ENCODE data around the gene FGF14. TPM values are rescaled to one million over a fixed set of nuclear protein-coding genes. Genes with fewer than 3 reads are reported as not detected.

Gene FGF14
- total and polyA plus RNA-seq, 8 donors: 0.42 to 2.4 (median 1.1) TPM

DNA sequence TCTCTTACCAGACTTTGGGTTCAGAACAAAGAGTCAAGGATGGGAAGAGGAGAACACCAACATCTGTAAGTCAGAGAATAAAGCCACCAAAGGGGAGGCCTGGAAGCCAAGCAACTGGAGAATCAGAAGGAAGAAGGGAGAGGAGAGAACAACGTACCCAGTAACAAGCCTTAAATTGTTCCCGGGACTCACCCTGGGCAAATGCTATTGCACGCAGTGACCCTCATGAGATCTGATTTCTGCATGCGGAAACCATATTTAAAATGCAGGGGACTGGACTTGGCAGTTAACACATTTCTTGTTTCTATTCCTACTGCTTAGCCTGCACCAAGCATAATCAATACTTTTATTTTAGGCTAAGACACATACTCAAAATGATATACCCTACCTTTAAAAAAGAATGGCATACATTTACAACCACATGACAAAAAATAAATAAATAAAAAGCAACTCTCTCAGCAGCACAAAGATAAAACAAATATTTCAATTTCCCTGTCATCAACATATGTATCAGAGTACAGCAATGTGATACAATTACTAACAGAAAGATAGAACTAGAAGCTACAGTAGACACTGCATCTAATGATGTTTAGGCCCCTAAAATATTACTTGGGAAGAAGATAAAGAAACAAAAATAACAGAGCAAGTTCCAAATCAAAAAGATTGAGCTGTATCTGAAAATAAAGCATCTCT, 534.8 kb downstream of the FGF14 start:
- FAIRE-seq: no peak
- ATAC-seq: no peak
- Histone ChIP-seq H3K27me3 (no peaks in the 10 kb centered on the region), H3K4me3 (no peak overlapping the region), H3K27ac (no peak overlapping the region), H3K9me3 (no peaks in the 10 kb centered on the region), H3K36me3 (no peaks in the 10 kb centered on the region), H3K4me1 (no peaks in the 10 kb centered on the region)
- intact Hi-C loops (cut with DNase I): no loop called here
- DNase-seq: no peak
- TF ChIP-seq, protein P1, sequence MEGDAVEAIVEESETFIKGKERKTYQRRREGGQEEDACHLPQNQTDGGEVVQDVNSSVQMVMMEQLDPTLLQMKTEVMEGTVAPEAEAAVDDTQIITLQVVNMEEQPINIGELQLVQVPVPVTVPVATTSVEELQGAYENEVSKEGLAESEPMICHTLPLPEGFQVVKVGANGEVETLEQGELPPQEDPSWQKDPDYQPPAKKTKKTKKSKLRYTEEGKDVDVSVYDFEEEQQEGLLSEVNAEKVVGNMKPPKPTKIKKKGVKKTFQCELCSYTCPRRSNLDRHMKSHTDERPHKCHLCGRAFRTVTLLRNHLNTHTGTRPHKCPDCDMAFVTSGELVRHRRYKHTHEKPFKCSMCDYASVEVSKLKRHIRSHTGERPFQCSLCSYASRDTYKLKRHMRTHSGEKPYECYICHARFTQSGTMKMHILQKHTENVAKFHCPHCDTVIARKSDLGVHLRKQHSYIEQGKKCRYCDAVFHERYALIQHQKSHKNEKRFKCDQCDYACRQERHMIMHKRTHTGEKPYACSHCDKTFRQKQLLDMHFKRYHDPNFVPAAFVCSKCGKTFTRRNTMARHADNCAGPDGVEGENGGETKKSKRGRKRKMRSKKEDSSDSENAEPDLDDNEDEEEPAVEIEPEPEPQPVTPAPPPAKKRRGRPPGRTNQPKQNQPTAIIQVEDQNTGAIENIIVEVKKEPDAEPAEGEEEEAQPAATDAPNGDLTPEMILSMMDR (IDR thresholded peaks at IDR 0.05): no peak
- 78 to 92% methylated on average over 4 of the region's 4 CpGs for WGBS, 2 donors

DNA sequence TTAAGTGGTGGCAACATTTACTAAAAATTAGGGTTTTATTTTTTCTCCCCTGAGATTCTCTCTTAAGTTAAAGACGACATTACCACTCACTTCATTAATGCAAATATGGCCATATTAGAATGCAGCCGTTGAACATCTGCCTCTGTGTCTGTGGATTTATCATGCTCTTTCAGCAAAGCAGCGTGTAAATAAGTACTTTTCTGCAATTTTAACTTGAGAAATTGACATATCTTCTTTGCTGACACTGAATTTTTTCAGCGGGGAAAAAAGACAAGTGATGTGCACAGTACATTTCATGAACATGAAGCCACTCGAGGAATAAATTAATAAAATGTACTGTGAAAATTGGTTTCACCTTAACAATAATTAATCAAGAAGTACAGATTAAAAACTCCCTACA, 543.0 kb downstream of the FGF14 start:
- Histone ChIP-seq H3K4me3 (no peak overlapping the region), H3K36me3 (no peaks in the 10 kb centered on the region), H3K27me3 (no peaks in the 10 kb centered on the region), H3K9me3 (no peaks in the 10 kb centered on the region), H3K4me1 (no peaks in the 10 kb centered on the region), H3K27ac (no peak overlapping the region)
- ATAC-seq (no peak), DNase-seq (no peak), FAIRE-seq (no peak)
- intact Hi-C loops (cut with DNase I): no loop called here
- TF ChIP-seq, protein P1 (IDR thresholded peaks at IDR 0.05): no peak
- WGBS, 2 donors: 50 to 51% methylated on average over 5 of the region's 5 CpGs

DNA sequence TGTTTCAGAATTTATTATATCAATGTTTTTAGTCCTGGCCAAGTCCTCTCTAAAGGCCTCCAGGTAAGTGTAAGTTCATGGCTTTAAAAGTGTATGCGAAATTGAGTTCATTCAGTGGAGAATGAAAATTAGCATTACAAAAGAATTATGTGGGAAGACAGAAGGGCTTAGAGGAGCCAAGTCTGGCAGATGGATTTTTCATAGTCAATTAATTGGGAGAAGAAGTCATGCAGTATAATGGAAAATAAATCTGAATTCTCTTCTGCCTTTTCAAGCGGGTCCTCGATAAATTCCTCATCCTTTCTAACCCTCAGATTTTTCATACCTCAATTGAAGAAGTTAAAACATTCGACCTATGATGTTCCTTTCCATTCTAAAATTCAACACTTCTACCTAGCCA, 555.1 kb downstream of the FGF14 start:
- no peak for FAIRE-seq
- intact Hi-C loops (cut with DNase I): no loop called here
- 56 to 72% methylated on average over 4 of the region's 4 CpGs for WGBS, 2 donors
- Histone ChIP-seq H3K4me1 (no peaks in the 10 kb centered on the region), H3K4me3 (no peak overlapping the region), H3K27me3 (peaks cover 0 to 3% (median 0%) of the 10 kb centered on the region in 4 donors), H3K9me3 (no peaks in the 10 kb centered on the region), H3K36me3 (no peaks in the 10 kb centered on the region), H3K27ac (no peak overlapping the region)
- DNase-seq: no peak
- TF ChIP-seq, protein P1 (IDR thresholded peaks at IDR 0.05): no peak
- no peak for ATAC-seq

DNA sequence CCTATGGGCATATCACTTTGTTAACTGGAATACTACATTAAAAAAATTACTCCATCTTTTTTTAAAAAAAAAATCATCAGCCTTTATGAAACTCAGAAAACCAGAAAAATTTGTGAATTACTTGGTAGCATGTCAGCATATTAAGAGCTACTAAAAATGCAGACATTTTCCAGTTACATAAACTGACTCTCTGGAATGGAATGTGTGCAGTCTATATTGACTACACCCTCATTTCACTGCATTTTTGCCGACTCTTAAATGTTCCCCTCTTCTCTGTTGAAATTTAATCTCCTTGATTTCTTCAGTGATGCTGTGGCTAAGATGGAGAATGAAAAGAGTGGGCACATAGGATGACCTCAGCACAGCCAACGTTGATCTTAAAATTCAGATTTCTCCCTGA, 555.6 kb downstream of the FGF14 start:
- intact Hi-C loops (cut with DNase I): no loop called here
- Histone ChIP-seq H3K27ac (no peak overlapping the region), H3K9me3 (no peaks in the 10 kb centered on the region), H3K4me3 (no peak overlapping the region), H3K4me1 (no peaks in the 10 kb centered on the region), H3K27me3 (peaks cover 0 to 3% (median 0%) of the 10 kb centered on the region in 4 donors), H3K36me3 (no peaks in the 10 kb centered on the region)
- TF ChIP-seq, protein P1 (IDR thresholded peaks at IDR 0.05): no peak
- FAIRE-seq: no peak
- DNase-seq: no peak
- ATAC-seq: no peak
- 50 to 59% methylated on average over 2 of the region's 2 CpGs for WGBS, 2 donors

DNA sequence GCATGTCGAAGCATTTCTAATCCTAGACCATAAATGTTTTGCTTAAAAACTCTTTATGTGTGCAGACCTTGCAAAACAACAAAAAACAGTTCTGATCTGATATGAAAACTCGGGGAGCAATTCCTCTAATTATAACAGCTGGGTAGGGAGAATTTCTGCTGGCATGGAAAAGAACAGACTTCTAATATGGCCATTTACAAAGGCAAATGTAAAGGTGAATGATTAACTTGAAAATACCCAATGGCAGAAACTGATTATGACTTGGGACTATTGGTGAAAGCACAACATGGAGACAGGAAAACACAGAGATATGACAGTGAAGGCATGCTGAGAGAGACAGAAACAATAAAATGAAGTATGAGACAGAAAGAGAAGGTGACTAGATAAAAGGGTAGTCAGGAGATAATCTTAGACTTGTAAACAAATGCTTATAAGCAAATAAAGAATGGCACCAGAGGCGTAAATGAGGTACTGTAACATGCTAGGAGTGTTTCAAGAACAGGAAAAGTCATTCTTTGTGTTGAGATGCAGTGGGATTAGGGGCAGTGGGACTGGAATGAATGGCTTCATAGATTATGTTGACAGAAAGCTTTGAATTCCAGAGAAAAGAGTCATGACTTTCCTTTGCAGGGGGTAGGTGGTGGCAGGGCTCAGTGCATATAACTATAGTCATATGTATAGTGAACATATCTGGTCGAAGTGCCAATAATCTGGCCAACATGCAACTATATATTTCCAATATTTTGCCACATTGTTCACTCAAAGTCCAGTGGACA, 556.4 kb downstream of the FGF14 start:
- TF ChIP-seq, protein P1 (IDR thresholded peaks at IDR 0.05): no peak
- FAIRE-seq: no peak
- 33 to 39% methylated on average over 4 of the region's 4 CpGs for WGBS, 2 donors

More for the DNA sequence above, 556.4 kb downstream of the FGF14 start:
- Histone ChIP-seq H3K27me3 (peaks cover 0 to 3% (median 0%) of the 10 kb centered on the region in 4 donors), H3K27ac (no peak overlapping the region), H3K4me1 (no peaks in the 10 kb centered on the region), H3K9me3 (no peaks in the 10 kb centered on the region), H3K36me3 (no peaks in the 10 kb centered on the region), H3K4me3 (no peak overlapping the region)
- no peak for ATAC-seq
- intact Hi-C loops (cut with DNase I): no loop called here
- DNase-seq: no peak
